DMS53 treated with DMSO at 0.1 percent for 48 hours (cell line): ENCODE measurements around the gene ITGB1.

Experiments
- DNase-seq: peaks from one replicate; lab custom pipeline; 2025; ENCODE audit not compliant: unreplicated experiment; lab: John Stamatoyannopoulos, UW

The ITGB1 gene

DNA sequence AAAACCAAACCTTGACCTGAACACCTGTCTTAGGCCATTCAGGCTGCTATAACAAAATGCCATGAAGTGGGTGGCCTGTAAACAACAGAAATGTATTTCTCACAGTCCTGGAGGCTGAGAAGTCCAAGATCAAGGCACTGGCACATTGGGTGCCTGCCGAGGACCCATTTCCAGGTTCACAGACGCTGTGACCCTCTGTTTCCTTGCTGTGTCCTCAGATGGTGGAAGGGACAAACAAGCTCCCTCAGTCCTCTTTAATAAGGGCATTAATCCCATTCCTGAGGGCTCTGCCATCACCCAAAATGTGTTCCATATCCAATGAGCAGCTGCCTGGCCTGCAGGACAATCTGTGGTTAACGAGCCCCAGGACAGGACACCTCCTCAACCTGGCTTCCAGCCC is 67.6 kb downstream of the ITGB1 start:
- DNase-seq = no peak

DNA sequence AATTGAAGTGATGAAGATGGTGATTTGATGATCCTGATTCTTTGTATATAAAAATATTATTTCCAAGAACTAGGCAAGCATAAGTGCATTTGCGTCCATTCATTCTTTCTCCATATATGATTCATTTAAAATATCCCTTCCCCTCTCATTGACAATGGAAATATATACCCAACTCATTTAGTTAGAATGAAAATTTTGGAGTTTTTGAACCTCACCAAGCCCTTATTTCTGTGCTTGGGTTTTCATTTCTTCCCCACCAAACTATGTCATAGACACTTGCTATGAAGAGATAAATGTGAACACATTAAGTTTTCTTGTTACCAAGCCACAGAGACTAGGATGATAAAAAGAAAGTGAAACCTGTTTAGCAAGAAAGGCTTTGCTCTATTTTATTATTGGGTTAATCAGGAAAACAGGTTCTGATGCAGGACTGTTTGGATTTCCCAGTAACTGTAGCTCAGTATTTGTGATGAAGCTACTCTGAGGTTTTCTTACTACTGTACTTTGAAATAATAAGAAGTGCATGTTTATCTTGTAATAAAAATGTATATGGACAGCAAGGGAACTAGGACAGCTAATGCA is 68.3 kb downstream of the ITGB1 start:
- no peak for DNase-seq

DNA sequence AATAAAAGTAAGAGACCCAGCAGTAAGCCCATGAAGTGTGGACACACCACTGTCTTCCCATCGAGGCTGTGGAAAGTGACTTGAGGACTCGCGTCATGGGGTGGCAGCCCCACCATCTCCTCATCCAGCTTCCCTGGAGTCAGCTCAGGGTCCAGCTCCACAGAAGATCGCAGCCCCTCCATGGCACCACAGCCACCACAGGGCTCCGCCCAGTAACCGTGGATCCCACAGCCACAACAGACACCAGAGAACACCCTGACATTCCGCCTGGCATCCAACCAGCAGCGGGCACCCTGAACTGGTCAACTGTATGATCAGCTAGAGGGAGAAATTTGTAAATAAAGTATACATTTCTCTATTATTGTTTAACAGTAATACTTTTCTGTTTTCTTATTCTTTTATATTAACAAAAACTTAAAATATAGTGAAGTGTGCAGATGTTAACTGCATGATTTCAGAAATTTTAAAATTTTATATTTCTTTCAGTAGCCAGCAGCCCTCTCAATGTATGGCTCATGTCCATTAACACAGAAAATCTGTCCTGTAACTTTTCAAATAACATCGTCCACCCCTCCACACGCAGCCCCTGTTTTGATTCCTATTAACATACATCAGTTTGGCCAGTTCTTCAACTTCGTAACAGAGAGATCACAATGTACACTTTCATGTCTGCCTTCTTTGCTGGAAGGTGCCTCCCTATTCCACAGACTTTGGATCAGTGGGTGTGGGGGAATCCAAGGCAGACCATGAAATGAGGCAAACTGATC is 69.7 kb downstream of the ITGB1 start:
- DNase-seq = no peak

GRCh38 chr10:32887481-32887880 is 70.5 kb downstream of the ITGB1 start:
- no peak for DNase-seq

DNA sequence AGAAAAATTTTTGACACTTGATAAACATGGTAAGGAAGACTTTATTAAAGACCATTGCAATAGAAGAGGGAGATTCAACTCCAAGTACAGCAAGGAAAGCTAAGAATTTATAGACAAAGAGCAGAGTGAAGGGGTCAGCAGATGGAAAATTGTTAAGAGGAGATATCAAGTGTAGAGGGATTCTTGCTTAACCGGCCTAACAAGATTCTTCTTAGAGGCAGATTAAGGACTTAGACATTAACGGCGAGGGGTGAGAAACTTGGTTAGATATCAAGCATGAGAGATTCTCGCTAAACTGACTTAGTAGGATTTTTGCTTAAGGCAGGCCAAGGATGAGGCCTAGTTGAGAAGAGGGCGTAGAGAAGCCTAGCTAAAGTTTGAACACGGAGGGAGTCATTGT is 76.0 kb downstream of the ITGB1 start:
- DNase-seq = no peak

DNA sequence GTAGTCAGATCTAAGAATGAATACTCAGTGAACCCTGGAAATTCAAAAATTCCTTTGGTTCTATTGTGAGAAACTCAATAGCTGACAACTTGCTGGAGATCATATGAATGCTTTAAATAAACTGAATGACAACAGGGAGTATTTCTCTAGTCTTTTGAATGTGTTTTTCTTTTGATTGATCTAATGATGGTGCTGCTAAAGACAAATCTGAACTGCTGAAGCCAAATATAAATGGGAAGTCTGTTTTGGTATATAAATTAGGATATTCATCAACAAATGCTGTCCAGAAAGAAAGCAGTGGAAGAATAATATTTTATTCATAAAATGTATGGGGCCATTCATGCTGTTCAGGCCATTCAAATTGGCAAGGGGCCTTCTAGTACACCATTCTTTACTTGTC is 79.4 kb downstream of the ITGB1 start:
- DNase-seq = no peak

- no peak for DNase-seq
These were observed 80.1 kb downstream of the ITGB1 start for GRCh38 chr10:32877915-32878314.

DNA sequence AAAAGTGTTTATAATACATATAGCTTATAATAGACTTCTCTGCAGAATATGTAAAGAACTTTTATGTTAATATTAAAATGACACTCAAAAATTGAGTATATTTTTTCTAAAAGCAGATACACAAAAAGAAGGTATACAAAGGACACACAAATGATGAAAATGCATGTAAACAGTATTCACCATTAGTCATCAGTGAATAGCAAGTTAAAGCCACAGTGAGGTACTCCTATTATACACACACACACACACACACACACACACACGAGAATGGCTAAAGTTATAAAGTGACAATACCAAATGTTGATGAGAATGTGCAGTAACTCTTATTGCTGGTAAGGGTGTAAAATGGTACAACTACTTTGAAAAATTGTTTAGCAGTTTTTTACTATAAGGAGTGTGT is 92.9 kb downstream of the ITGB1 start:
- DNase-seq = no peak

DNA sequence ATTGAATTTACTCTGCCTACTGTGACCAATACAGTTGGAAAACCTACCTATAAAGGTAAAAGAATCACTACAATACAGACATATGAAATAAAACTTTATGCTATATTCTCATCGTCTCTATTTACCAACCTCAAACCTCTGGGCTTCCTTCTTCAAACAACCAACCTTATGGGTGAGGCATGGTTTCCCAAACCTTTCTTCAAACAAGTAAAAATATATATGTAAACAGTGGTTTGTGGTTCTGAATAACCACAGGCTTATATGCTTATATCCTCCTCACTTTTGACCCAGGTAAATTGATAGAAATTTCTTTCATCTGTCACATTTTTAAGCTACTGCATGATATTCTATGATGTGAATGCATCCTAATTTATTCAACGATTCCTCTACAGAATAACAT is 103.6 kb downstream of the ITGB1 start:
- DNase-seq = no peak

DNA sequence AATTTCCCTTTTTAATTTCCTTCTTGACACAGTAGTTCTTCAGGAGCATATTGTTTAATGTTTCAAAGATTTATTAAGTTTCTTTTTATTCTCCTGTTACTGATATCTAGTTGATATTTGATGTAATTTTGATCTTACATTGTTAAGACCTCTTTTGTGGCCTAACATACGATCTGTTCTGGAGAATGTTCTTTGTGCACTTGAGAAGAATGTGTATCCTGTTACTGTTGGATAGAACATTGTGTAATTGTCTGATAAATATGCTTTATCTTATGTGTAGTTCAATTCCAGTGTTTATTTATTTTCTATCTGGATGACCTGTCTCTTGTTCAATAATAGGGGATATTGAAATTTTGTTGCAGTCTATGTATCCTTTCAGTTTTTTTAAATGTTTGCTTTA is 106.7 kb downstream of the ITGB1 start:
- no peak for DNase-seq
